Neural crest cell (in vitro differentiated cells): Measurements from ENCODE around the gene AMIGO2. TPM values are rescaled to one million over a fixed set of nuclear protein-coding genes. Genes with fewer than 3 reads are reported as not detected.

Experiments
- DNase-seq: peaks from one replicate; pipeline ENCODE4 v3.0.0; 2021; ENCODE audit warnings: low read depth, mixed read lengths, low spot score
- H3K27ac Mint-ChIP-seq: one replicate; pipeline ENCODE4 v1.8.0; 2021; ENCODE audit warnings: mild to moderate bottlenecking, mixed read lengths; ENCODE audit not compliant: unreplicated experiment
- H3K27me3 Mint-ChIP-seq: 2 replicates; pipeline ENCODE4 v1.8.0; 2021; ENCODE audit warnings: low read depth, mild to moderate bottlenecking, mixed read lengths
- H3K36me3 Mint-ChIP-seq: 2 replicates; pipeline ENCODE4 v1.8.0; 2021; ENCODE audit warnings: low read depth, mild to moderate bottlenecking, mixed read lengths
- H3K4me1 Mint-ChIP-seq: 2 replicates; pipeline ENCODE4 v1.8.0; 2021; ENCODE audit warnings: mixed read lengths
- H3K4me3 Mint-ChIP-seq: one replicate; pipeline ENCODE4 v1.8.0; 2021; ENCODE audit warnings: mild to moderate bottlenecking, mixed read lengths
- H3K9me3 Mint-ChIP-seq: 2 replicates; pipeline ENCODE4 v1.8.0; 2021; ENCODE audit warnings: mixed read lengths
- total RNA-seq: library from RNA; stranded (reverse); gene quantifications from 2 replicates; pipeline ENCODE4 v1.2.1, GENCODE V29; 2021
- TF ChIP-seq, protein P1 (sequence below): fragments of 200-600 bp; sonication (generic); conservative IDR thresholded peaks from 2 replicates; pipeline ENCODE4 v1.5.0; 2021; ENCODE audit warnings: antibody characterized with exemption, mild to moderate bottlenecking

Gene AMIGO2
- total RNA-seq, 1 donor from 2014 or later = 5.4 TPM

DNA sequence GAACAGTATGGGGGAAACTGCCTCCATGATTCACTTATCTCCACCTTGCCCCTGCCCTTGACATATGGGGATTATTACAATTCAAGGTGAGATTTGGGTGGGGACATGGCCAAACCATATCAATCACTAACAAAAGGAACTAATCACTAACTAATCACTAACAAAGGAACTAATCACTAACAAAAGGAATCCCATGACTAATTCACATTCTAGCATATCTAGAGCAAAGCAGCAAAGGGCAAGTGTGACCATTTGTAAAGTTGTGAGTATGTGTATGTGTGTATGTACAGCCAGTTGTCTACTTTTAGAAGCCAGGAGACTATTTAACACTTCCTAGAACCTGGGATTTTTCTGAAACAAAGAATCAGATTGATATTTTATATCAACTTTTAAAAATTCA is 31.2 kb downstream of the AMIGO2 start:
- H3K4me1 Mint-ChIP-seq = no peaks in the 10 kb centered on the region
- H3K36me3 Mint-ChIP-seq = no peaks in the 10 kb centered on the region
- no peak overlapping the region for H3K27ac Mint-ChIP-seq
- no peak for DNase-seq
- H3K9me3 Mint-ChIP-seq = peaks cover 11% of the 10 kb centered on the region
- no peak overlapping the region for H3K4me3 Mint-ChIP-seq
- no peaks in the 10 kb centered on the region for H3K27me3 Mint-ChIP-seq
- TF ChIP-seq, protein P1, sequence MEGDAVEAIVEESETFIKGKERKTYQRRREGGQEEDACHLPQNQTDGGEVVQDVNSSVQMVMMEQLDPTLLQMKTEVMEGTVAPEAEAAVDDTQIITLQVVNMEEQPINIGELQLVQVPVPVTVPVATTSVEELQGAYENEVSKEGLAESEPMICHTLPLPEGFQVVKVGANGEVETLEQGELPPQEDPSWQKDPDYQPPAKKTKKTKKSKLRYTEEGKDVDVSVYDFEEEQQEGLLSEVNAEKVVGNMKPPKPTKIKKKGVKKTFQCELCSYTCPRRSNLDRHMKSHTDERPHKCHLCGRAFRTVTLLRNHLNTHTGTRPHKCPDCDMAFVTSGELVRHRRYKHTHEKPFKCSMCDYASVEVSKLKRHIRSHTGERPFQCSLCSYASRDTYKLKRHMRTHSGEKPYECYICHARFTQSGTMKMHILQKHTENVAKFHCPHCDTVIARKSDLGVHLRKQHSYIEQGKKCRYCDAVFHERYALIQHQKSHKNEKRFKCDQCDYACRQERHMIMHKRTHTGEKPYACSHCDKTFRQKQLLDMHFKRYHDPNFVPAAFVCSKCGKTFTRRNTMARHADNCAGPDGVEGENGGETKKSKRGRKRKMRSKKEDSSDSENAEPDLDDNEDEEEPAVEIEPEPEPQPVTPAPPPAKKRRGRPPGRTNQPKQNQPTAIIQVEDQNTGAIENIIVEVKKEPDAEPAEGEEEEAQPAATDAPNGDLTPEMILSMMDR = no peak

GRCh38 chr12:47041327-47041726 is 38.4 kb downstream of the AMIGO2 start:
- no peak overlapping the region for H3K27ac Mint-ChIP-seq
- TF ChIP-seq, protein P1 = no peak
- H3K4me1 Mint-ChIP-seq = peaks cover 4% of the 10 kb centered on the region
- H3K9me3 Mint-ChIP-seq = no peaks in the 10 kb centered on the region
- H3K27me3 Mint-ChIP-seq = no peaks in the 10 kb centered on the region
- no peak for DNase-seq
- H3K36me3 Mint-ChIP-seq = no peaks in the 10 kb centered on the region
- no peak overlapping the region for H3K4me3 Mint-ChIP-seq

DNA sequence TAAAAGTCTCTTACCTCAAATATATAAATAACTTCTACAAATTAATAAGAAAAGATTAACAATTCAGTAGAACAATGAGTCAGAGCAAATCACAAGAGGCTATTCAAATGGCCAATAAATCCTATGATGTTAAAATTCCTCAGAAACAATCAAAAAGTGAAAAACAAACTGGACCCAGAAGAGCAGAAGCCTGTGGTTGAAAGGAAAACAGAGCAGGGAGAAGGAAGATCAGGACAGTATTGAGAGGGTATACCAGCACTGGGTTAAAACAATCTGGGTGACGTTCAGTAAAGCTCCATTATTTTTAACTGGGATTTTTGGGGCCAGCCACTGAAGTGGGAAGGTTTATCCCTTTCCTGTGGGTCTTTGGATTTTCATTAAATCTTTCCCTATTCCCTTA is 40.0 kb downstream of the AMIGO2 start:
- DNase-seq = no peak
- H3K36me3 Mint-ChIP-seq = no peaks in the 10 kb centered on the region
- H3K4me3 Mint-ChIP-seq = no peak overlapping the region
- H3K9me3 Mint-ChIP-seq = no peaks in the 10 kb centered on the region
- TF ChIP-seq, protein P1 = no peak
- H3K27me3 Mint-ChIP-seq = no peaks in the 10 kb centered on the region
- no peak overlapping the region for H3K27ac Mint-ChIP-seq
- H3K4me1 Mint-ChIP-seq = peaks cover 4% of the 10 kb centered on the region

DNA sequence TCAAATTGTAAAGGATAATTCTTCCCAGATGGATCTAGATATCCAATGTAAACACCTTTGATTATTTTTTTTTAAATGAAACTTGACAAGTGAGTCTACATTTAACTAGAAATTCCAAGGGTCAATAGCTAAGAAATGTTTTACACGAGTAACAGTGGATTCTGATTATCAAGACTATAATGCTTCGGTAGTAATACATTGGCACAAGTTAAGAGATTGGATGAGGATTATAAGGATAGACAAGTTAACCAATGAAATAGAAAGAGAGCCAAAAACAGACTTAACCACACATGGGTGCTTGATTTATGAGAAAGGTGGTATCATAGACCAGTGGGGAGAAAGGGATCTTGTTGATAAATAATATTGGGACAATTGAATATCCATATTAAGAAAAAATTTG is 40.7 kb downstream of the AMIGO2 start:
- no peak for DNase-seq
- peaks cover 4% of the 10 kb centered on the region for H3K4me1 Mint-ChIP-seq
- H3K27me3 Mint-ChIP-seq = no peaks in the 10 kb centered on the region
- H3K27ac Mint-ChIP-seq = no peak overlapping the region
- TF ChIP-seq, protein P1 = no peak
- no peak overlapping the region for H3K4me3 Mint-ChIP-seq
- H3K36me3 Mint-ChIP-seq = no peaks in the 10 kb centered on the region
- H3K9me3 Mint-ChIP-seq = no peaks in the 10 kb centered on the region

- Mint-ChIP-seq H3K9me3 (no peaks in the 10 kb centered on the region), H3K27me3 (no peaks in the 10 kb centered on the region), H3K4me3 (no peak overlapping the region), H3K4me1 (peaks cover 4% of the 10 kb centered on the region), H3K36me3 (no peaks in the 10 kb centered on the region), H3K27ac (no peak overlapping the region)
- TF ChIP-seq, protein P1 = no peak
- no peak for DNase-seq
Observed at GRCh38 chr12:47038270-47038748, 41.5 kb downstream of the AMIGO2 start.

DNA sequence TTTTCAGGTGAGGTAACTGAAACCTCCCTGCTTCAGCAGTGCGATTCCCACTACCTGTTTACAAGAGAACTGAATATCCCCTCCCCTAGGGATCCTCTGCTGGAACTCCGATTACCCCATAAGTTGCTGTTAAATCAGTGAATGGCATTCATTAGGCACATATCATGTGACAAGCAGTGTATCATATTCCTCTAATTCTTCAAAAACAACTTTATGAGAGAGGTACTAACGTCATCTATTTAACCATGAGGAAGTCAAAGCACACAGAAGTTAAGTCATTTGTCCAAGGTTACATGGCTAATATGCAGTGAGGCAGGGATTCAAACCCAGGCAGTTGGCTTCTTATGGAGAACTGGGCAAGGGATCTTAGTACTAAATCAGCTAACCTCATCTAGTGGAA is 44.3 kb downstream of the AMIGO2 start:
- DNase-seq = no peak

More for the DNA sequence above, 44.3 kb downstream of the AMIGO2 start:
- H3K27me3 Mint-ChIP-seq = peaks cover 2% of the 10 kb centered on the region
- H3K4me3 Mint-ChIP-seq = no peak overlapping the region
- no peak overlapping the region for H3K27ac Mint-ChIP-seq
- H3K9me3 Mint-ChIP-seq = no peaks in the 10 kb centered on the region
- TF ChIP-seq, protein P1 = no peak
- H3K4me1 Mint-ChIP-seq = peaks cover 4% of the 10 kb centered on the region
- H3K36me3 Mint-ChIP-seq = no peaks in the 10 kb centered on the region
